CD14-positive monocyte (primary cell): ENCODE results near the gene SUPT7L. TPM values are rescaled to one million over a fixed set of nuclear protein-coding genes. Genes with fewer than 3 reads are reported as not detected.

Source experiments
- DNase-seq, 3 donors: peaks; one replicate each; pipeline ENCODE4 v3.0.0-alpha.2; 2011 to 2022
- H2AFZ ChIP-seq: 2 replicates; pipeline ENCODE4 v1.6.0; 2012; ENCODE audit warnings: mild to moderate bottlenecking, low read depth, low read length, inconsistent platforms; ENCODE audit not compliant: insufficient read depth, poor library complexity, severe bottlenecking
- H3K27ac ChIP-seq, 2 donors: 1 replicate in 1 of 2; 2 replicates in 1 of 2; pipeline ENCODE4 v1.5.1; 2012 to 2013; ENCODE audit warnings: low read length in 2 of 2, control low read depth in 1 of 2, inconsistent platforms in 1 of 2, low read depth in 1 of 2, mild to moderate bottlenecking in 1 of 2
- H3K27me3 ChIP-seq, 2 donors: one replicate each; pipeline versions ENCODE4 v1.6.0 to v1.6.1; 2011 to 2013; ENCODE audit warnings: low read length in 2 of 2; ENCODE audit not compliant: control insufficient read depth in 2 of 2, insufficient read depth in 2 of 2
- H3K36me3 ChIP-seq, 2 donors: replicated peaks in 1 of 2; 1 replicate in 1 of 2; 2 replicates in 1 of 2; pipeline versions ENCODE4 v1.5.1 to v1.6.1; 2012 to 2013; ENCODE audit warnings: low read length in 2 of 2, control low read depth in 1 of 2, inconsistent platforms in 1 of 2, mild to moderate bottlenecking in 1 of 2; ENCODE audit not compliant: insufficient read depth in 2 of 2, control insufficient read depth in 1 of 2
- H3K4me1 ChIP-seq, 2 donors: 1 replicate in 1 of 2; 2 replicates in 1 of 2; pipeline versions ENCODE4 v1.5.1 to v1.6.1; 2012 to 2013; ENCODE audit warnings: low read length in 2 of 2, control low read depth in 1 of 2, inconsistent platforms in 1 of 2, mild to moderate bottlenecking in 1 of 2, moderate library complexity in 1 of 2; ENCODE audit not compliant: insufficient read depth in 2 of 2, control insufficient read depth in 1 of 2
- H3K4me2 ChIP-seq: replicated peaks from 2 replicates; pipeline ENCODE3; 2012; ENCODE audit warnings: low read length, moderate library complexity, mild to moderate bottlenecking; ENCODE audit not compliant: poor library complexity, severe bottlenecking; ENCODE audit errors: extremely low read depth
- H3K4me3 ChIP-seq, 3 experiments: fragments of 200-600 bp in 1 of 3; sonication (generic) in 1 of 3; replicated peaks in 1 of 3; 1 replicate in 2 of 3; 2 replicates in 1 of 3; pipeline ENCODE4 v1.5.1; 2011 to 2013; ENCODE audit warnings: low read length in 3 of 3, mild to moderate bottlenecking in 3 of 3, control low read depth in 2 of 3, low read depth in 2 of 3, inconsistent platforms in 1 of 3, moderate library complexity in 1 of 3
- H3K79me2 ChIP-seq: 2 replicates; pipeline ENCODE4 v1.6.0; 2012; ENCODE audit warnings: mild to moderate bottlenecking, control low read depth, inconsistent platforms, low read length, moderate library complexity; ENCODE audit not compliant: insufficient read depth
- H3K9ac ChIP-seq: 2 replicates; pipeline ENCODE4 v1.6.0; 2017; ENCODE audit warnings: low read length, mild to moderate bottlenecking; ENCODE audit not compliant: insufficient read depth, poor library complexity, severe bottlenecking
- H3K9me3 ChIP-seq, 2 donors: replicated peaks in 1 of 2; 1 replicate in 1 of 2; 2 replicates in 1 of 2; pipeline versions ENCODE4 v1.5.1 to v1.6.1; 2012 to 2013; ENCODE audit warnings: low read length in 2 of 2, control low read depth in 1 of 2; ENCODE audit not compliant: control insufficient read depth in 1 of 2, insufficient read depth in 1 of 2
- H4K20me1 ChIP-seq: 2 replicates; pipeline ENCODE4 v1.6.0; 2012; ENCODE audit warnings: mild to moderate bottlenecking, low read length, control low read depth, moderate library complexity; ENCODE audit not compliant: insufficient read depth
- H3K27ac Mint-ChIP-seq, 7 donors: one replicate each; pipeline ENCODE4 v1.8.0; 2020; ENCODE audit warnings: mild to moderate bottlenecking in 7 of 7, mixed read lengths in 7 of 7, moderate library complexity in 6 of 7, inconsistent platforms in 2 of 7
- H3K27me3 Mint-ChIP-seq, 3 donors: one replicate each; pipeline ENCODE4 v1.8.0; 2021 to 2022; ENCODE audit warnings: low read depth in 3 of 3, mild to moderate bottlenecking in 3 of 3, mixed read lengths in 3 of 3, moderate library complexity in 3 of 3, inconsistent platforms in 1 of 3
- H3K36me3 Mint-ChIP-seq, 2 donors: one replicate each; pipeline ENCODE4 v1.8.0; 2020; ENCODE audit warnings: mixed read lengths in 2 of 2, inconsistent platforms in 1 of 2, mild to moderate bottlenecking in 1 of 2
- H3K4me1 Mint-ChIP-seq: one replicate; pipeline ENCODE4 v1.8.0; 2020; ENCODE audit warnings: mild to moderate bottlenecking, mixed read lengths
- H3K4me3 Mint-ChIP-seq, 2 donors: one replicate each; pipeline ENCODE4 v1.8.0; 2020; ENCODE audit warnings: mild to moderate bottlenecking in 2 of 2, mixed read lengths in 2 of 2, moderate library complexity in 1 of 2
- H3K9me3 Mint-ChIP-seq, 7 donors: one replicate each; pipeline ENCODE4 v1.8.0; 2020 to 2022; ENCODE audit warnings: mixed read lengths in 7 of 7, mild to moderate bottlenecking in 6 of 7, moderate library complexity in 6 of 7, inconsistent platforms in 2 of 7
- CTCF ChIP-seq: fragments of 200-600 bp; IDR thresholded peaks from one replicate; pipeline ENCODE4 v1.8.0; 2022; ENCODE audit warnings: antibody characterized with exemption, mild to moderate bottlenecking
- WGBS: methylation state at CpG from one replicate; pipeline ENCODE4 v1.1.5; 2013; ENCODE audit warnings: missing lambda C conversion rate; ENCODE audit not compliant: insufficient coverage; 5-methylcytosine and 5-hydroxymethylcytosine counted together
- intact Hi-C, 2 donors: fragments of 100-400 bp; cut with micrococcal nuclease; formaldehyde crosslinking; loops; one replicate each; pipeline versions ENCODE4 v1.15.0 to v1.15.1; 2023
- polyA plus RNA-seq, 3 donors: library from polyadenylated mRNA; depleted of rRNA in 1 of 3; unstranded in 2 of 3; stranded (reverse) in 1 of 3; fragments of 300-500 nt in 2 of 3; fragments of >200 nt in 1 of 3; fragmentation: Illumina TruSeq in 2 of 3; gene quantifications; 1 replicate in 2 of 3; 2 replicates in 1 of 3; pipeline ENCODE4 v1.2.3, GENCODE V29; 2012 to 2021

Gene SUPT7L
- polyA plus RNA-seq, 3 donors: 10.7 to 59.0 (median 12.2) TPM

GRCh38 chr2:27655155-27655951, 8.1 kb downstream of the SUPT7L start:
- WGBS: 93% methylated on average over 3 of the region's 7 CpGs
- H3K4me1 Mint-ChIP-seq: no peaks in the 10 kb centered on the region

GRCh38 chr2:27653397-27653796, 10.0 kb downstream of the SUPT7L start:
- H3K9me3 Mint-ChIP-seq: no peaks in the 10 kb centered on the region
- Histone ChIP-seq H3K79me2 (no peaks in the 10 kb centered on the region), H3K4me1 (no peaks in the 10 kb centered on the region), H2AFZ (no peak overlapping the region), H3K4me3 (no peak overlapping the region), H4K20me1 (no peaks in the 10 kb centered on the region), H3K4me2 (no peak overlapping the region), H3K9ac (no peak overlapping the region), H3K36me3 (peaks cover 93 to 99% of the 10 kb centered on the region in 2 donors), H3K27ac (no peak overlapping the region), H3K9me3 (no peaks in the 10 kb centered on the region), H3K27me3 (no peaks in the 10 kb centered on the region)
- no peak for TF ChIP-seq CTCF
- peaks cover 78 to 86% of the 10 kb centered on the region in 2 donors for H3K36me3 Mint-ChIP-seq
- intact Hi-C loops: no loop called here
- WGBS: no CpG with 5 or more reads among the region's 2 CpGs
- H3K4me3 Mint-ChIP-seq: no peak overlapping the region
- no peaks in the 10 kb centered on the region for H3K27me3 Mint-ChIP-seq
- H3K4me1 Mint-ChIP-seq: no peaks in the 10 kb centered on the region
- H3K27ac Mint-ChIP-seq: no peak overlapping the region
- DNase-seq: no peak

More at GRCh38 chr2:27655155-27655951, 8.1 kb downstream of the SUPT7L start:
- DNase-seq: no peak
- no peaks in the 10 kb centered on the region for H3K79me2 ChIP-seq
- Mint-ChIP-seq H3K4me3 (no peak overlapping the region), H3K27ac (no peak overlapping the region), H3K9me3 (no peaks in the 10 kb centered on the region), H3K36me3 (peaks cover 76 to 82% of the 10 kb centered on the region in 2 donors), H3K27me3 (no peaks in the 10 kb centered on the region)
- TF ChIP-seq CTCF: no peak
- no peak overlapping the region for H3K27ac ChIP-seq
- no peak overlapping the region for H3K4me3 ChIP-seq
- no peak overlapping the region for H3K9ac ChIP-seq
- H4K20me1 ChIP-seq: no peaks in the 10 kb centered on the region
- H3K4me2 ChIP-seq: no peak overlapping the region
- H2AFZ ChIP-seq: no peak overlapping the region
- no peaks in the 10 kb centered on the region for H3K9me3 ChIP-seq
- intact Hi-C loops: no loop called here
- no peaks in the 10 kb centered on the region for H3K27me3 ChIP-seq
- H3K36me3 ChIP-seq: peaks cover 87 to 99% of the 10 kb centered on the region in 2 donors
- H3K4me1 ChIP-seq: no peaks in the 10 kb centered on the region
